OCI-LY7 (cell line): ENCODE data around the gene CPHXL.

ENCODE experiments used
- CTCF ChIP-seq: fragments of 200-600 bp; sonication (generic); conservative IDR thresholded peaks from 2 replicates; pipeline ENCODE4 v1.5.1; 2014; ENCODE audit warnings: mild to moderate bottlenecking, antibody characterized with exemption, low read length, moderate library complexity, mixed read lengths
- EZH2phosphoT487 ChIP-seq: fragments of 200-600 bp; sonication (generic); IDR thresholded peaks from 2 replicates; pipeline ENCODE4 v1.6.1; 2018; ENCODE audit warnings: low read depth, borderline replicate concordance, mild to moderate bottlenecking, mixed run types, antibody characterized with exemption, low read length, moderate library complexity, mixed read lengths

- TF ChIP-seq EZH2phosphoT487, result no peak
- no peak for TF ChIP-seq CTCF
Measured at GRCh38 chr16:75758215-75758614, 31.9 kb upstream of the CPHXL start.
